HS-5 (cell line): ENCODE measurements around the gene SLC22A5.
A peak's percentile ranks its signal among the peaks of the same experiment; 100 is the strongest.

Experiments
- DNase-seq: peaks from one replicate; pipeline ENCODE4 v3.0.0-alpha.2; 2012; ENCODE audit warnings: low read depth

Gene SLC22A5

GRCh38 chr5:132368186-132368585 is 1.3 kb upstream of the SLC22A5 start:
- no peak for DNase-seq

- DNase-seq: no peak
Observed at GRCh38 chr5:132369007-132369473, 470 bp upstream of the SLC22A5 start.

GRCh38 chr5:132370181-132370970 is 866 bp downstream of the SLC22A5 start:
- no peak for DNase-seq

- no peak for DNase-seq
Observed at GRCh38 chr5:132370971-132371602, 1.6 kb downstream of the SLC22A5 start.

GRCh38 chr5:132371603-132371994 is 2.1 kb downstream of the SLC22A5 start:
- DNase-seq: no peak

GRCh38 chr5:132372127-132372526 is 2.6 kb downstream of the SLC22A5 start:
- DNase-seq: no peak

GRCh38 chr5:132372542-132372941 is 3.0 kb downstream of the SLC22A5 start:
- DNase-seq: no peak

- DNase-seq: no peak
Observed at GRCh38 chr5:132375957-132376356, 6.4 kb downstream of the SLC22A5 start.

GRCh38 chr5:132376694-132377641 is 7.5 kb downstream of the SLC22A5 start:
- no peak for DNase-seq

GRCh38 chr5:132377738-132378137 is 8.2 kb downstream of the SLC22A5 start:
- no peak for DNase-seq

GRCh38 chr5:132378580-132378979 is 9.1 kb downstream of the SLC22A5 start:
- DNase-seq: no peak

- DNase-seq: no peak
Observed at GRCh38 chr5:132380047-132380446, 10.5 kb downstream of the SLC22A5 start.

GRCh38 chr5:132380741-132381140 is 11.2 kb downstream of the SLC22A5 start:
- no peak for DNase-seq

- DNase-seq: no peak
Observed at GRCh38 chr5:132381614-132382013, 12.1 kb downstream of the SLC22A5 start.

GRCh38 chr5:132383261-132383660 is 13.8 kb downstream of the SLC22A5 start:
- no peak for DNase-seq

- no peak for DNase-seq
Observed at GRCh38 chr5:132383984-132384383, 14.5 kb downstream of the SLC22A5 start.

GRCh38 chr5:132384506-132385050 is 15.1 kb downstream of the SLC22A5 start:
- DNase-seq: no peak

- DNase-seq: no peak
Observed at GRCh38 chr5:132385326-132386105, 16.0 kb downstream of the SLC22A5 start.

GRCh38 chr5:132386644-132387286 is 17.3 kb downstream of the SLC22A5 start:
- DNase-seq: no peak

GRCh38 chr5:132387640-132388117 is 18.2 kb downstream of the SLC22A5 start:
- DNase-seq: peak; percentile 85
